Mammary epithelial cell (primary cell): Measurements from ENCODE around the gene OSBPL9.

Experiments used
- CTCF ChIP-seq, 2 donors: IDR thresholded peaks in 1 of 2; conservative IDR thresholded peaks in 1 of 2; 2 replicates each; pipeline ENCODE4 v1.5.1; 2011 to 2012; ENCODE audit warnings: inconsistent platforms in 2 of 2, low read length in 2 of 2, mild to moderate bottlenecking in 2 of 2, control low read depth in 1 of 2, low read depth in 1 of 2; ENCODE audit not compliant: insufficient read depth in 1 of 2; ENCODE audit errors: extremely low read depth in 1 of 2
- EZH2 ChIP-seq: IDR thresholded peaks from 2 replicates; pipeline ENCODE4 v1.6.1; 2012; ENCODE audit warnings: low read length, inconsistent platforms, borderline replicate concordance

- TF ChIP-seq CTCF (conservative IDR thresholded peaks at IDR 0.05 in 1 of 2, IDR thresholded peaks at IDR 0.05 in 1 of 2; ENCODE audit: extremely low read depth in 1 of 2, insufficient read depth in 1 of 2, low read depth in 1 of 2, low read length in 2 of 2), result no peak
- TF ChIP-seq EZH2, result no peak
Observed at GRCh38 chr1:51592711-51593110, 24.2 kb upstream of the OSBPL9 start.
